OCI-LY7 (cell line): ENCODE results near the gene TSPAN9. TPM values are rescaled to one million over a fixed set of nuclear protein-coding genes. Genes with fewer than 3 reads are reported as not detected.

Source experiments
- BruUV-seq: library from RNA; stranded (reverse); fragments of 400-500 nt; replicated peaks from 2 replicates; lab custom pipeline; 2021; lab: Mats Ljungman, UMichigan
- CTCF ChIA-PET: fragments of 300-600 bp; sonication (Branson Sonifier 250); formaldehyde crosslinking; loops from one replicate; lab custom pipeline; 2022; ENCODE audit warnings: antibody characterized with exemption; ENCODE audit not compliant: unreplicated experiment; lab: Charles Lee
- POLR2A ChIA-PET: fragments of 300-600 bp; sonication (Branson Sonifier 250); formaldehyde crosslinking; loops from one replicate; lab custom pipeline; 2022; ENCODE audit warnings: antibody characterized with exemption; lab: Charles Lee
- DNase-seq: peaks from one replicate; pipeline ENCODE4 v3.0.0-alpha.2; 2015; ENCODE audit warnings: low spot score
- H2AFZ ChIP-seq: fragments of 200-600 bp; sonication (generic), shearing (Covaris generic); 2 replicates; pipeline ENCODE4 v1.6.1; 2014; ENCODE audit warnings: mild to moderate bottlenecking, antibody characterized with exemption, low read length, moderate library complexity
- H3K27ac ChIP-seq: fragments of 200-600 bp; sonication (generic); 2 replicates; pipeline ENCODE4 v1.5.1; 2014; ENCODE audit warnings: mixed run types, low read depth, mild to moderate bottlenecking, moderate library complexity, low read length, inconsistent platforms; ENCODE audit not compliant: poor library complexity, severe bottlenecking
- H3K36me3 ChIP-seq: fragments of 200-600 bp; sonication (generic); 2 replicates; pipeline ENCODE4 v1.6.1; 2014; ENCODE audit warnings: mild to moderate bottlenecking, antibody characterized with exemption, low read length, moderate library complexity, mixed read lengths; ENCODE audit not compliant: insufficient read depth
- H3K4me1 ChIP-seq: fragments of 200-600 bp; sonication (generic); 2 replicates; pipeline ENCODE4 v1.5.1; 2014; ENCODE audit warnings: mild to moderate bottlenecking, low read length; ENCODE audit not compliant: insufficient read depth, poor library complexity, severe bottlenecking
- H3K4me2 ChIP-seq: fragments of 200-600 bp; sonication (generic); 2 replicates; pipeline ENCODE4 v1.6.1; 2014; ENCODE audit warnings: mild to moderate bottlenecking, low read length
- H3K4me3 ChIP-seq: fragments of 200-600 bp; sonication (generic); 2 replicates; pipeline ENCODE4 v1.5.1; 2014; ENCODE audit warnings: mild to moderate bottlenecking, low read depth, low read length; ENCODE audit not compliant: poor library complexity, severe bottlenecking
- H3K79me2 ChIP-seq: fragments of 200-600 bp; sonication (generic); 2 replicates; pipeline ENCODE4 v1.6.1; 2016; ENCODE audit warnings: low read depth, mild to moderate bottlenecking, low read length, moderate library complexity, mixed read lengths; ENCODE audit not compliant: insufficient read depth
- H3K9me2 ChIP-seq: fragments of 200-600 bp; sonication (generic); 2 replicates; pipeline ENCODE4 v1.6.1; 2016; ENCODE audit warnings: mild to moderate bottlenecking, low read length, mixed read lengths; ENCODE audit not compliant: insufficient read depth
- H3K9me3 ChIP-seq: fragments of 200-600 bp; sonication (generic); 2 replicates; pipeline ENCODE4 v1.6.1; 2014; ENCODE audit warnings: mild to moderate bottlenecking, mixed run types, low read length, mixed read lengths
- H4K20me1 ChIP-seq: fragments of 200-600 bp; sonication (generic); 2 replicates; pipeline ENCODE4 v1.6.1; 2014; ENCODE audit warnings: mild to moderate bottlenecking, antibody characterized with exemption, low read length, moderate library complexity, mixed read lengths; ENCODE audit not compliant: insufficient read depth
- EZH2phosphoT487 ChIP-seq: fragments of 200-600 bp; sonication (generic); IDR thresholded peaks from 2 replicates; pipeline ENCODE4 v1.6.1; 2018; ENCODE audit warnings: low read depth, borderline replicate concordance, mild to moderate bottlenecking, mixed run types, antibody characterized with exemption, low read length, moderate library complexity, mixed read lengths
- intact Hi-C: fragments of 100-400 bp; cut with micrococcal nuclease; formaldehyde crosslinking; loops from one replicate; pipeline ENCODE4 v1.10.0; 2022; ENCODE audit not compliant: unreplicated experiment
- total RNA-seq, 2 experiments: library from RNA; depleted of rRNA in 1 of 2; stranded (reverse); fragments of >200 nt in 1 of 2; shearing (Covaris generic) in 1 of 2; gene quantifications; 2 replicates each; pipeline ENCODE4 v1.2.3, GENCODE V29; 2014 to 2022
- TF ChIP-seq, protein P1 (sequence below): fragments of 200-600 bp; sonication (generic); conservative IDR thresholded peaks from 2 replicates; pipeline ENCODE4 v1.5.1; 2014; ENCODE audit warnings: mild to moderate bottlenecking, antibody characterized with exemption, low read length, moderate library complexity, mixed read lengths

Gene TSPAN9
- total RNA-seq, 2 experiments from 2014 or later = 0.50 to 0.74 TPM

DNA sequence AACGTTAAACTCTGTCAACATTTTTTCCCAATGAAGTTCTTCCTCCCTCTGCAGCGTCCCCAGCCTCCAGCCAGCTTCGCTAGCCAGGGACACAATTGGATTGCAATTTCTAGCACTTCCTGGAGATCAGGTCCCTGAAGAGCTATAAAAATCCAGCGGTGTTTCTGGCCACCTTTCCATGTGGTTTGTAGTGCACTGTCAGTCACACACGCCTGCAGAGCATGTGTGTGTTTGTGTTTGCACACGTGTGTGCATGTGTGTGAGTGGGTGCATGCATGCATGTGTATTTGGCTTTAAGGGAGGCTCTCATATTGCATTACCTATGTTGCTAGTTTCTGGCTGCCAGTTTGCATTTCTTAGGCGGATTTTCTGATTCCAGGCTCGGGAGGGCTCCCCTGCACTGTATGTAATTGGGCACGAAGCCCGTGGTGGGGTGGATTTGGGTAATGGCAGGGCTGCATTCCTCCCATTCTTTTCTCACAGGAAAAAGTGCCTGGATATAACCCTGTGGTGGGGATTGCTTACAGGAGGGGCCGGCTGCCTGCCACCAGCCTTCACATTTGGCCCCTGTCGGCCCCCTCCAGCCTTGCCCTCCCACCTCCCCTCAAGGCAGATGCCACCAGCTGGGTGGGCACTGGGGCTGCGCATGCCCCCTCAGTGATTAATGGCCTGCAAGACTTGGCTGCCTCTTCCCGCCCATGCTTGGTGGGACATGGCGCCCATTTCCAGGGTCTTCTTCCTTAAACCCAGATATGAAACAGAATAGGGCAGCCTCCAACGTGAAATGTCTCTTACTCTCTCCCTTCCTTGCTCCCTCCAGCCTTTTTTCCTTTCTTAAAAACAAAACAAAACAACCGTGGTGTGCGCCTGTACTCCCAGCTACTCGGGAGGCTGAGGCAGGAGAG lies 74.0 kb downstream of the TSPAN9 start:
- no peaks in the 10 kb centered on the region for H3K79me2 ChIP-seq

DNA sequence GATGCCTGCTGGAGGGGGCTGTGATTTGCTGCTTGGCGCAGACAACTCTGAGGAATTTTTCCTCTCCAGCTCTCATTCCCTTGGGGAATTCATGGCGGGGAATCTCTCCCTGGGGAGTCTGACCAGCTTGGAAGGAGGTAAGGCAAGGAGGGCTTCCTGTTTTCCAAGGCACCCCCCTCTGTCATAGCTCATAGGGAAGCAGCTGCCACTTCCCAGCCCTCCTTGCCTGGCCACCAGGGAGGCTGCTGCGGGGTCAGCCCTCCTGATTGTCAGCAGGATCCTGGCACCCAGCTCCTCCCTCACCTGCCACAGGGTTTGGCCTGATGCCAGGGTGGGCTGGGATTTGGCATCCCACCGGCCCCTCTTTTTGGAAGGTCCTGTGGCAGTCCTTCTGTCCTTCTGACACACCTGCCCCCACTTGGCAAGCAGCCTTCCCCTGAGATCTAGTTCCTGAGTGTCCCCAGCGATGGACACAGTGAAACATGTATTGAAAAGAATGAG lies 74.9 kb downstream of the TSPAN9 start:
- Histone ChIP-seq H3K27ac (no peak overlapping the region), H2AFZ (no peak overlapping the region), H3K9me2 (no peaks in the 10 kb centered on the region), H3K4me3 (no peak overlapping the region), H3K4me2 (no peak overlapping the region), H4K20me1 (no peaks in the 10 kb centered on the region), H3K79me2 (no peaks in the 10 kb centered on the region), H3K4me1 (no peaks in the 10 kb centered on the region), H3K36me3 (no peaks in the 10 kb centered on the region), H3K9me3 (no peaks in the 10 kb centered on the region)
- intact Hi-C loops = no loop called here
- ChIA-PET POLR2A (no interaction called here), CTCF (interaction anchor here (0.9 kb wide), 1 partner anchor 9 kb away, joined by 4 read pairs; no protein-coding TSS in a partner anchor)
- no TSS peak for BruUV-seq
- no peak for TF ChIP-seq EZH2phosphoT487
- TF ChIP-seq, protein P1, sequence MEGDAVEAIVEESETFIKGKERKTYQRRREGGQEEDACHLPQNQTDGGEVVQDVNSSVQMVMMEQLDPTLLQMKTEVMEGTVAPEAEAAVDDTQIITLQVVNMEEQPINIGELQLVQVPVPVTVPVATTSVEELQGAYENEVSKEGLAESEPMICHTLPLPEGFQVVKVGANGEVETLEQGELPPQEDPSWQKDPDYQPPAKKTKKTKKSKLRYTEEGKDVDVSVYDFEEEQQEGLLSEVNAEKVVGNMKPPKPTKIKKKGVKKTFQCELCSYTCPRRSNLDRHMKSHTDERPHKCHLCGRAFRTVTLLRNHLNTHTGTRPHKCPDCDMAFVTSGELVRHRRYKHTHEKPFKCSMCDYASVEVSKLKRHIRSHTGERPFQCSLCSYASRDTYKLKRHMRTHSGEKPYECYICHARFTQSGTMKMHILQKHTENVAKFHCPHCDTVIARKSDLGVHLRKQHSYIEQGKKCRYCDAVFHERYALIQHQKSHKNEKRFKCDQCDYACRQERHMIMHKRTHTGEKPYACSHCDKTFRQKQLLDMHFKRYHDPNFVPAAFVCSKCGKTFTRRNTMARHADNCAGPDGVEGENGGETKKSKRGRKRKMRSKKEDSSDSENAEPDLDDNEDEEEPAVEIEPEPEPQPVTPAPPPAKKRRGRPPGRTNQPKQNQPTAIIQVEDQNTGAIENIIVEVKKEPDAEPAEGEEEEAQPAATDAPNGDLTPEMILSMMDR = no peak
- no peak for DNase-seq

More for the DNA sequence above, 74.0 kb downstream of the TSPAN9 start:
- CTCF ChIA-PET = interaction anchor here (0.6 to 0.9 kb wide), 2 partner anchors 10 to 13 kb away, joined by 3 to 4 read pairs; no protein-coding TSS in a partner anchor
- Histone ChIP-seq H3K4me2 (no peak overlapping the region), H3K36me3 (no peaks in the 10 kb centered on the region), H4K20me1 (no peaks in the 10 kb centered on the region), H3K4me3 (no peak overlapping the region), H3K9me2 (no peaks in the 10 kb centered on the region), H3K27ac (no peak overlapping the region), H3K9me3 (no peaks in the 10 kb centered on the region), H3K4me1 (no peaks in the 10 kb centered on the region), H2AFZ (no peak overlapping the region)
- TF ChIP-seq, protein P1 = no peak
- no peak for TF ChIP-seq EZH2phosphoT487
- intact Hi-C loops = no loop called here
- BruUV-seq = no TSS peak
- DNase-seq = no peak
- POLR2A ChIA-PET = no interaction called here

DNA sequence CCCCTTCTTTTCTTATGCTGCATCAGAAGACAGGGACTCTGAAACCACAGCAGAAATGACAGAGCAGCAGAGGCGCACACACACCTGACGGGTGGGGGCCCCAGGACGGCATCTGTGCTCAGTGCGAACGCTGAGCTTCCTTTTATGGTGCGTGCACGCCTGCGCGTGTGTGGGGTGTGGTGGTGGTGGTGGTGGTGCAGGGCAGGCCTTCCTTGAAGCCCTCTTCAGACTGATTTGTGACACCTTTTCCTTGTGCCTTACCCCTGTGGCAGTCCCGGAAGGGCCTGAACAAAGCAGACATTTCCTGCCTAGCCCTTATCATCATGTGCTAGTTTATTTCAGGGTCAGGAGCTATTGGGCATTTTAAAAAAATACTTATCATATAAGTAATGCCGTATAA lies 75.7 kb downstream of the TSPAN9 start:
- DNase-seq = no peak
- BruUV-seq = no TSS peak
- Histone ChIP-seq H3K4me3 (no peak overlapping the region), H3K79me2 (no peaks in the 10 kb centered on the region), H3K9me2 (no peaks in the 10 kb centered on the region), H4K20me1 (no peaks in the 10 kb centered on the region), H3K36me3 (no peaks in the 10 kb centered on the region), H3K4me1 (no peaks in the 10 kb centered on the region), H3K9me3 (no peaks in the 10 kb centered on the region), H3K4me2 (no peak overlapping the region), H3K27ac (no peak overlapping the region), H2AFZ (no peak overlapping the region)
- no peak for TF ChIP-seq EZH2phosphoT487
- TF ChIP-seq, protein P1 = no peak
- intact Hi-C loops = no loop called here
- ChIA-PET CTCF (no interaction called here), POLR2A (interaction anchor here (0.6 to 1.5 kb wide), 3 partner anchors 10 to 29 kb away, joined by 3 to 5 read pairs (median 5); no protein-coding TSS in a partner anchor)
